ENCODE measurements around the gene PDLIM7. TPM values are rescaled to one million over a fixed set of nuclear protein-coding genes. Genes with fewer than 3 reads are reported as not detected.
A peak's percentile ranks its signal among the peaks of the same experiment; 100 is the strongest.

The PDLIM7 gene
- total RNA-seq, 1 experiment from 2014 or later = 132 TPM

DNA sequence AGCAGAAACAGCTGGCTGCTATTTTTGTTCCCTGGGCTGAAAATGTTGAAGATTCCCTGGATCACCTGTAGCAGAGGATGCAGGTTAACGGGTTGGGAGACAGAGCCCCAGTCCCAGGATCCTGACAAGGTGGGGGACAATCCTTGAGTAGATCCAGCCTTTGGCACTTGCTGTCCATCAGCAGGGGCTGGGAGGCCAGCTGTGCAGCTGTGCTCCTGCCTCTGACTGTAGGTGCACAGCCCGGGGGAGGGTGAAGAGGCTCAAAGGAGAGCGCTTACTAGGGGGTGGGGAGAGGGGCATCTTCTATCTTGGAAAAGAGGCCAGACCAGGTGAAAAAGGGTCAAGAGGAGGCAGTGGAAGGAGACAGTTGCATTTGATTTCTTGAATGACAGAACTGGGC, 22.9 kb upstream of the PDLIM7 start:
- Histone ChIP-seq H3K27ac (ENCODE audit: low read depth, low read length, poor library complexity, severe bottlenecking) (no peak overlapping the region), H3K36me3 (ENCODE audit: insufficient read depth, low read length, poor library complexity, severe bottlenecking) (peaks cover 24% of the 10 kb centered on the region), H3K9me3 (ENCODE audit: low read depth, low read length, poor library complexity, severe bottlenecking) (no peaks in the 10 kb centered on the region), H3K27me3 (replicated peaks; ENCODE audit: insufficient read depth, low read depth, low read length, poor library complexity) (no peaks in the 10 kb centered on the region), H3K4me1 (ENCODE audit: insufficient read depth, low read length, poor library complexity, severe bottlenecking) (no peaks in the 10 kb centered on the region), H3K4me3 (ENCODE audit: low read depth, low read length, poor library complexity, severe bottlenecking) (no peak overlapping the region)
- intact Hi-C loops (cut with micrococcal nuclease; ENCODE audit: unreplicated experiment) = no loop called here
- BruUV-seq (replicated peaks) = no TSS peak
- no peak for DNase-seq (ENCODE audit: low spot score)
- ChIA-PET POLR2A (ENCODE audit: low non-redundant PET) (no interaction called here), CTCF (no interaction called here)
- TF ChIP-seq, protein P1, sequence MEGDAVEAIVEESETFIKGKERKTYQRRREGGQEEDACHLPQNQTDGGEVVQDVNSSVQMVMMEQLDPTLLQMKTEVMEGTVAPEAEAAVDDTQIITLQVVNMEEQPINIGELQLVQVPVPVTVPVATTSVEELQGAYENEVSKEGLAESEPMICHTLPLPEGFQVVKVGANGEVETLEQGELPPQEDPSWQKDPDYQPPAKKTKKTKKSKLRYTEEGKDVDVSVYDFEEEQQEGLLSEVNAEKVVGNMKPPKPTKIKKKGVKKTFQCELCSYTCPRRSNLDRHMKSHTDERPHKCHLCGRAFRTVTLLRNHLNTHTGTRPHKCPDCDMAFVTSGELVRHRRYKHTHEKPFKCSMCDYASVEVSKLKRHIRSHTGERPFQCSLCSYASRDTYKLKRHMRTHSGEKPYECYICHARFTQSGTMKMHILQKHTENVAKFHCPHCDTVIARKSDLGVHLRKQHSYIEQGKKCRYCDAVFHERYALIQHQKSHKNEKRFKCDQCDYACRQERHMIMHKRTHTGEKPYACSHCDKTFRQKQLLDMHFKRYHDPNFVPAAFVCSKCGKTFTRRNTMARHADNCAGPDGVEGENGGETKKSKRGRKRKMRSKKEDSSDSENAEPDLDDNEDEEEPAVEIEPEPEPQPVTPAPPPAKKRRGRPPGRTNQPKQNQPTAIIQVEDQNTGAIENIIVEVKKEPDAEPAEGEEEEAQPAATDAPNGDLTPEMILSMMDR (conservative IDR thresholded peaks at IDR 0.05; ENCODE audit: low read depth, low read length) = no peak
- no peak for TF ChIP-seq EZH2 (IDR thresholded peaks at IDR 0.05; ENCODE audit: borderline replicate concordance, low read depth, low read length, poor library complexity, severe bottlenecking)

DNA sequence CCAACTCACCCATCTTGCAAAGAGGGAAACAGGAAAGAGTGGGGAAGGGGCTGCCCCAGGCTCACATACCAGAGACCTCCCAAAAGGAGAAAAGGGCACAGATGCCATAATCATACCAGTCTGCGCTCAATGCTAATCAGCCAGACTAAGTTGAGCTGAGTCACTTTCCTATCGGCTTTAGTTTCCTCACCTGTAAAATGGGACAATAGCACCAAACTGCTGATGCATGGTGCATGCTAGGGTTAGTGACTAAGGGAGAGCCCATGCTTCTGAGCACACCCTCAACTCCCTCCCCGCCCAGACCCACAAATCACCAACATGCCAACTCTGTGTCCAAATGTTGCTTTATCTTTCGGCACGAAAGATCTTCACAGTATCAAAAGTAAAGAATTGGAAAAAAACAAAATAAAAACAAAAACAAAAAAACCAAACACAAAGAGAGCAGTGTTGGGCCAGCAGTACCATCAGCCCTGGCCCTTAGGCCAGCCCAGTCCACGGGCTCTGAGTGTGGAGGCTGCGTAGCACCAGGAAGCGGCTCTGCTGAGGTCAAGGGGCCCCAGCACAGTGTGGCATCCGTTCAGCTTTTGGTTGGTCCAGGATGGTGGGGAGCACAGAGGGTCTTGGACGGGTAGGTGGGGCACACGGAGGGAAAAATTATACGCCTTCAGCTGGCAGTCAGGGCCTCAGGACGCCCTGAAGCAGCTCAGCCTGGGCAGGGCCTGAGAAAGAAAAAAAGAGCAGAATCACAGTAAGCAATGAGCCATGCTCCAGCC, 22.2 kb upstream of the PDLIM7 start:
- ChIA-PET CTCF (no interaction called here), POLR2A (ENCODE audit: low non-redundant PET) (no interaction called here)
- intact Hi-C loops (cut with micrococcal nuclease; ENCODE audit: unreplicated experiment) = no loop called here
- no peak overlapping the region for H3K4me3 ChIP-seq (ENCODE audit: low read depth, low read length, poor library complexity, severe bottlenecking)
- peaks cover 24% of the 10 kb centered on the region for H3K36me3 ChIP-seq (ENCODE audit: insufficient read depth, low read length, poor library complexity, severe bottlenecking)
- no peaks in the 10 kb centered on the region for H3K9me3 ChIP-seq (ENCODE audit: low read depth, low read length, poor library complexity, severe bottlenecking)
- TF ChIP-seq, protein P1 (conservative IDR thresholded peaks at IDR 0.05; ENCODE audit: low read depth, low read length) = no peak
- TF ChIP-seq EZH2 (IDR thresholded peaks at IDR 0.05; ENCODE audit: borderline replicate concordance, low read depth, low read length, poor library complexity, severe bottlenecking) = no peak
- no peaks in the 10 kb centered on the region for H3K4me1 ChIP-seq (ENCODE audit: insufficient read depth, low read length, poor library complexity, severe bottlenecking)
- DNase-seq (ENCODE audit: low spot score) = no peak
- no TSS peak for BruUV-seq (replicated peaks)
- H3K27me3 ChIP-seq (replicated peaks; ENCODE audit: insufficient read depth, low read depth, low read length, poor library complexity) = no peaks in the 10 kb centered on the region
- no peak overlapping the region for H3K27ac ChIP-seq (ENCODE audit: low read depth, low read length, poor library complexity, severe bottlenecking)

DNA sequence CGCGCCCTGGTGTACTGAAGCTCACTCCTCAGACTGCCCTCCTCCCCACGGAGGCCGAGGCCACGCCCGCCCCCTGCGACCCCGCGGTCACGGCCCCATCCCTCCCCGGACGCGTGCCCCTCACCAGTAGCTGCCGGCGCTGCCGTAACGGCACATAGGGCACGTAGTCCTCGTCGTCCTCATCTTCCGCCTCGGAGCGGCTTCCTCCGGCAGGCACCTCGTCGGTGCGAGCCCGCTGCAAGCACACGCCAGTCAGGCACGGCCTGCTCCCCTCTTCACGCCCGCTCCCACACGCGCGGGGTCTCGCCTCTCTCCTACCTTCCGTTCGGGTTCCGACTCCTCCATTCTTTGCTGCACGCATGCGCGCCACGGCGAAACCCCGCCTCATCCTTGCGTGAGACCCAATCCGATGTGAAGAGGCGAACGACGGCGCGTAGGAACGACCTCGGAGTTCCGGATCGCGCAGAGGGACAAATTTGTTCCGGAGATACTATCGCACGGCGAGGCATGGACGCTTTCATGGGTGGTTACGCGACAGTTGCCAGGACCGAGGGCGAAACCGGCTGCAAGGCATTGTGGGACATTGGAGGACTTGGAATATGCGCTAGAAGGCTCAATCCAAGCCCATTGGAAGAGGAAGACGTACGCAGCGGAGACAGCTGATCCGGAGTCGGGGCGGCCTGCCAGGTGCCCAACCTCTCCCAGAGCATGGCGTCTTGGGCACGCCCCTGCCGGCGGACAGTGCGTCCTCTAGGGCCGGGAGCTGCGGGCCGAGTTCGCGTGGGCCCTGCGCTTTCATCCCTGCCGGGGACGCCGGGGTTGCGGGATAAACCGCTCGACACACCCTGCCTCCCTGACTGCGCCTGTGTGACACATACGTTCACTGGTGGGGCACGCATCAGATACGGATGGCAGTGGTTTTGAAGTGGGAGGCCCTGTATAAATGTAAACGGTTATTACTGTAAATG, 19.5 kb upstream of the PDLIM7 start, which contains the start of gene DDX41:
Gene DDX41 (minus strand): TSS at position 361 of the 968 bp plus-strand sequence. CDS start 16 bp downstream, at position 345.
- ChIA-PET POLR2A (ENCODE audit: low non-redundant PET) (interaction anchor here (0.7 kb wide), 1 partner anchor 91 kb away, joined by 4 read pairs; no protein-coding TSS in a partner anchor), CTCF (interaction anchor here (0.6 to 0.7 kb wide), 2 partner anchors 20 to 26 kb away, joined by 3 read pairs; partner anchors contain the start of gene PDLIM7)
- Histone ChIP-seq H3K36me3 (ENCODE audit: insufficient read depth, low read length, poor library complexity, severe bottlenecking) (peaks cover 45% of the 10 kb centered on the region), H3K27me3 (replicated peaks; ENCODE audit: insufficient read depth, low read depth, low read length, poor library complexity) (no peaks in the 10 kb centered on the region), H3K4me1 (ENCODE audit: insufficient read depth, low read length, poor library complexity, severe bottlenecking) (no peaks in the 10 kb centered on the region), H3K9me3 (ENCODE audit: low read depth, low read length, poor library complexity, severe bottlenecking) (no peaks in the 10 kb centered on the region), H3K4me3 (ENCODE audit: low read depth, low read length, poor library complexity, severe bottlenecking) (peak within 1 kb of the TSS; percentile 90), H3K27ac (ENCODE audit: low read depth, low read length, poor library complexity, severe bottlenecking) (peak within 1 kb of the TSS; percentile 88)
- BruUV-seq (replicated peaks) = no TSS peak
- TF ChIP-seq EZH2 (IDR thresholded peaks at IDR 0.05; ENCODE audit: borderline replicate concordance, low read depth, low read length, poor library complexity, severe bottlenecking) = no peak
- TF ChIP-seq, protein P1 (conservative IDR thresholded peaks at IDR 0.05; ENCODE audit: low read depth, low read length) = no peak
- DNase-seq (ENCODE audit: low spot score) = peak; percentile 97
- intact Hi-C loops (cut with micrococcal nuclease; ENCODE audit: unreplicated experiment) = no loop called here
